ENCODE measurements around the gene RINL. TPM values are rescaled to one million over a fixed set of nuclear protein-coding genes. Genes with fewer than 3 reads are reported as not detected.
"Not testable (repeated sequence)": the region's sequence is repeated elsewhere in the genome, so short reads cannot be mapped to it uniquely, and the experiment has no call there.

The RINL gene
- total and polyA plus RNA-seq, 9 donors, result 1.1 to 4.7 (median 2.6) TPM

GRCh38 chr19:38891771-38892170 is 13.7 kb upstream of the RINL start:
- no peak for TF ChIP-seq POLR2A (IDR thresholded peaks at IDR 0.05)
- DNase-seq, result no peak
- H3K36me3 ChIP-seq, result no peaks in the 10 kb centered on the region
- H3K27ac ChIP-seq, result no peak overlapping the region
- H3K27me3 ChIP-seq, result no peaks in the 10 kb centered on the region
- WGBS, 3 donors, result 87 to 94% (median 91%) methylated on average over 6 of the region's 6 CpGs
- H3K4me1 ChIP-seq (ENCODE audit: insufficient read depth), result peaks cover 3% of the 10 kb centered on the region
- no peak overlapping the region for H3K4me3 ChIP-seq
- H3K9me3 ChIP-seq, result no peaks in the 10 kb centered on the region
- intact Hi-C loops (cut with DNase I), result no loop called here

GRCh38 chr19:38890686-38891085 is 12.6 kb upstream of the RINL start:
- intact Hi-C loops (cut with DNase I), result no loop called here
- Histone ChIP-seq H3K27me3 (no peaks in the 10 kb centered on the region), H3K36me3 (no peaks in the 10 kb centered on the region), H3K27ac (no peak overlapping the region), H3K4me3 (no peak overlapping the region), H3K9me3 (no peaks in the 10 kb centered on the region), H3K4me1 (ENCODE audit: insufficient read depth) (peaks cover 3% of the 10 kb centered on the region)
- TF ChIP-seq EP300 (IDR thresholded peaks at IDR 0.05) (no peak), CTCF (IDR thresholded peaks at IDR 0.05) (no peak), POLR2A (IDR thresholded peaks at IDR 0.05) (no peak)
- no peak for DNase-seq

- no peak overlapping the region for H3K27ac ChIP-seq
- H3K36me3 ChIP-seq, result no peaks in the 10 kb centered on the region
- intact Hi-C loops (cut with DNase I), result no loop called here
- no peak for DNase-seq
- H3K9me3 ChIP-seq, result no peaks in the 10 kb centered on the region
- 91 to 98% (median 91%) methylated on average over 8 of the region's 8 CpGs for WGBS, 3 donors
- H3K4me3 ChIP-seq, result no peak overlapping the region
- peaks cover 3% of the 10 kb centered on the region for H3K4me1 ChIP-seq (ENCODE audit: insufficient read depth)
- H3K27me3 ChIP-seq, result no peaks in the 10 kb centered on the region
- TF ChIP-seq CTCF (IDR thresholded peaks at IDR 0.05) (no peak), POLR2A (IDR thresholded peaks at IDR 0.05) (no peak), EP300 (IDR thresholded peaks at IDR 0.05) (no peak)
These were observed 11.7 kb upstream of the RINL start for GRCh38 chr19:38889803-38890202.

GRCh38 chr19:38888876-38889275 is 10.8 kb upstream of the RINL start:
- H3K4me3 ChIP-seq, result no peak overlapping the region
- no peaks in the 10 kb centered on the region for H3K9me3 ChIP-seq
- H3K27ac ChIP-seq, result no peak overlapping the region
- no peaks in the 10 kb centered on the region for H3K27me3 ChIP-seq
- intact Hi-C loops (cut with DNase I), result no loop called here
- DNase-seq, result no peak
- H3K4me1 ChIP-seq (ENCODE audit: insufficient read depth), result peaks cover 2% of the 10 kb centered on the region
- no peak for TF ChIP-seq POLR2A (IDR thresholded peaks at IDR 0.05)
- TF ChIP-seq EP300 (IDR thresholded peaks at IDR 0.05), result no peak
- no peak for TF ChIP-seq CTCF (IDR thresholded peaks at IDR 0.05)
- no peaks in the 10 kb centered on the region for H3K36me3 ChIP-seq
- 93 to 96% (median 94%) methylated on average over 17 of the region's 17 CpGs for WGBS, 3 donors

- 95 to 99% (median 97%) methylated on average over 3 of the region's 3 CpGs for WGBS, 3 donors
- H3K9me3 ChIP-seq; H3K36me3 ChIP-seq; H3K27me3 ChIP-seq; intact Hi-C loops (cut with DNase I); DNase-seq; H3K4me3 ChIP-seq; H3K4me1 ChIP-seq (ENCODE audit: insufficient read depth); H3K27ac ChIP-seq: not testable (repeated sequence)
These were observed 6.6 kb upstream of the RINL start for GRCh38 chr19:38884691-38885090.

- Histone ChIP-seq H3K27ac (no peak overlapping the region), H3K4me1 (ENCODE audit: insufficient read depth) (no peaks in the 10 kb centered on the region), H3K4me3 (no peak overlapping the region), H3K27me3 (no peaks in the 10 kb centered on the region), H3K36me3 (no peaks in the 10 kb centered on the region), H3K9me3 (no peaks in the 10 kb centered on the region)
- 88 to 94% (median 91%) methylated on average over 9 of the region's 9 CpGs for WGBS, 3 donors
- TF ChIP-seq EP300 (IDR thresholded peaks at IDR 0.05), result no peak
- no peak for TF ChIP-seq CTCF (IDR thresholded peaks at IDR 0.05)
- no peak for TF ChIP-seq POLR2A (IDR thresholded peaks at IDR 0.05)
- DNase-seq, result no peak
- intact Hi-C loops (cut with DNase I), result no loop called here
These were observed 5.2 kb upstream of the RINL start for GRCh38 chr19:38883286-38883685.

Measured in ovary (tissue), 9 donors.